ENCODE results near the gene AFDN.
"Not testable (repeated sequence)": the region's sequence is repeated elsewhere in the genome, so short reads cannot be mapped to it uniquely, and the experiment has no call there.

Gene AFDN

DNA sequence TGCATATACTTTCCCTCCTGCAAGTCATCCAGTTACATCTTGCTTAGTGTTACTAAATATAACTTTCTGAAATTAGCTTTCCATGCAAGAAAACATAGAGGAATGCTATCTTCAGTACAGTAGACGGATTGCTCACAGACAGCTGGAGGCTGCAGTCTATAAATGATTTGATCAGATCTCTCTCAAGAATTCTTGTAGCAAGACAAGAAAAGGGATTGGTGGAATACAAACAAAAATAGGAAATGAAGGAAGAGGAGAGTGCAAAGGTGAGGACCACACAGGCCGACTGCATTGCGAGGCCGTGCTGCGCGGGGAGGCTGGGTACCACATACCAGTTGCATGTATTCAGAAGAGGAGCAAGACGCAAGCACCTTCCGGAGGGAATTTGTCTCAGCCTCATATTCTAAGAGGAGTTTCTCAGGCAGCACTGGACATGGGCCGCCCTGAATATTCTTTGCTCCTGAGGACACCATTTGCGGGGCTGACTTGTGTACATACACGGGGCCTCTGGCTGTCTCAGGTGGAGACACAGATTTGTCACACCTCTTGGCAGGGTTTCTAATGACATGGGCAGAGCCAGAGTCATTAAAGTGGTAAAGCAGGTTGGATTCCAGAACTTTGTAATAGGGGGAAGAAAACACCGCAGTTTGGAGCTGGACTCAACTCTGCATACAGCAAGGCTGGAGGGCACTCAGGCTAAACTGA is 148.1 kb downstream of the AFDN start:
- no peak for DNase-seq

DNA sequence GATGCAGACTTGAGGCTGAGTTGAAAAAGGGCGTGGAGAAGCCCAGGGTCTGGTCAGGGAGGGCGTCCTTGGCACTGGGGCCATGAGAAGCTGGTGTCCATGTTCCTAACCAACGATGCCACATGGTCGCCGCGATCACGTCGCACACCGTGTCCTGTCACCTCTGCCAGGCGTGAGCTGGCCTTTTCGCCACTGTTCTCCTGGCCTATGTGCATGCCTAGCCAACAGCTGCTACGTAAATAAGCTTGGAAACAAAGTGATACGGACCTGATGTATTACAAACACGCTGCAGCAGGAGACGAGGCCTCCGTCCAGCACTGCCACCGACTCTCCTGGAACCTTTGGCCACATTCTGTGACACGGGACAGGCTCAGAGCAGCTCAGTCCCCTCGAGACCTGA is 148.7 kb downstream of the AFDN start:
- no peak for DNase-seq

DNA sequence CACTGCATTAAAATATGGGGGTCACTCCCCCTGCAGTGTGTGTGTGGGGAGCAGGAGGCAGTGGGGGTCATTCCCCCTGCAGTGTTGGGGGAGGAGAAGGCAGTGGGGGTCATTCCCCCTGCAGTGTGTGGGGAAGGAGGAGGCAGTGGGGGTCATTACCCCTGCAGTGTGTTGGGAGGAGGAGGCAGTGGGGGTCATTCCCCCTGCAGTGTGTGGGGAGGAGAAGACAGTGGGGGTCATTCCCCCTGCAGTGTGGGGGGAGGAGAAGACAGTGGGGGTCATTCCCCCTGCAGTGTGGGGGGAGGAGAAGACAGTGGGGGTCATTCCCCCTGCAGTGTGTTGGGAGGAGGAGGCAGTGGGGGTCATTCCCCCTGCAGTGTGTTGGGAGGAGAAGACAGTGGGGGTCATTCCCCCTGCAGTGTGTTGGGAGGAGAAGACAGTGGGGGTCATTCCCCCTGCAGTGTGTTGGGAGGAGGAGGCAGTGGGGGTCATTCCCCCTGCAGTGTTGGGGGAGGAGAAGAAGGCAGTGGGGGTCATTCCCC is 149.5 kb downstream of the AFDN start:
- DNase-seq: not testable (repeated sequence)

DNA sequence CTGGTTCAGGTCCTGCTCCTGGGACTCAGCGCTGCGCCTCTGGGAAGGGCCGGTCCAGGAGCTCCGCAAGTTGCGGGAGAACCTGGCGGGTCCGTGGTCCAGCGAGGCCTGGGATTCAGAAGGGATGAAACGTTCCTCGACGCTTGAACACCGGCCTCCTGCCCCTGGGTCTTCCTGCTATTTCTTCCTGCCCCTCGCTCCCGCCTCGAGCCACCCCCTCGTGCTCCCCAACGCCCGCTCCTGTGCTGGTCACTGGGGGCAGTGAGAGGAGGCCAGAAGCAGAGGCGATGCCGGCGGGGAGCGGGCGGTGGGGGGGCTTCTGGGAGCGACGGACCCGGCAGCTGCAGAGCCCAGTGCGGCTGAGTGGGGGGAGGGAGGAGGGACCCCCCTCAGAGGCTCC is 150.0 kb downstream of the AFDN start:
- no peak for DNase-seq

DNA sequence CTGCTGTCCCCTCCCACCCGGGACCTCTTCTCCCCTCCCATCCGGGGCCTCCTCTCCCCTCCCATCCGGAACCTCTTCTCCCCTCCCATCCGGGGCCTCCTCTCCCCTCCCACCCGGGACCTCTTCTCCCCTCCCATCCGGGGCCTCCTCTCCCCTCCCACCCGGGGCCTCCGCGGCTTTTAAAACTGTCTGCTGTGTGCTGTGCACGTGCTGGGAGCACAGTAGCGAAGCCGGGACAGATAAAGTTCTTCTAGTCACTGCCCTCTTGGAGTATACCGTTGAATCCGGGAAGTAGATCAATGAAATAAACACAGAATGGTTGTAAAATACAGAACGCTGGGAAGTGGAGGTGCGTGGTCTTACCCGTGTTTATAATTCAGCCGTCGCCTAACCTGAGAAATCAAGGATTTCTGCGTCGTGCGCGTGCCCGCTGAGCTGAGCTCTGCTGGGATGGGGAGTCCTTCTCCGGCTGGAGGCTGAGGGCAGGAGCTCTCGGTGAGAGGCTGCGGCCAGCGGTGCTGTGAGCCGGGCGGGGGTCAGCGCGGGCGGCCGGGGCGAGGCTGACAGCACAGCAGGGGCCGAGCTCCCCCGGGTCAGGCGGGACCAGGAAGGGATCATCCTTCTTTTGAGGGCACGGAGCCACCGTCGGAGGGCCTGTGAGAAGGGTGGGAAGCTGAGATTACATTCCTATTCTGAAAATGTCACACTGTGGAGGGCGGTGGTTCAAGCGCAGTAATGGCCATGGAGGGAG is 151.2 kb downstream of the AFDN start:
- no peak for DNase-seq

DNA sequence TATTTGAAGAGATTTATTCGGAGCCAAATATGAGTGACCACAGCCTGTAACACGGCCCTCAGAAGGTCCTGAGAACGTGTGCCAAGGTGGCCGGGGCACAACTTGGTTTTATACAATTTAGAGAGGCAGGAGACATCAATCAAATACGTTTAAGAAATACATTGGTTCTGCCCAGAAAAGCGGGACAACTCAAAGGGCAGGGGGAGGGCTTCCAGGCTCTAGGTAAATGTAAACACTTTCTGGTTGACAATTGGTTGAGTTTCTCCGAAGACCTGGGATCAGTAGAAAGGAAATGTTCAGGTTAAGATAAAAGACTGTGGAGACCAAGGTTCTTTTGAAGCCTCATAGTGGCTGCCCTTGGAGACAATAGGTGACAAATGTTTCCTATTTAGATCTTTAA is 151.9 kb downstream of the AFDN start:
- DNase-seq: no peak

DNA sequence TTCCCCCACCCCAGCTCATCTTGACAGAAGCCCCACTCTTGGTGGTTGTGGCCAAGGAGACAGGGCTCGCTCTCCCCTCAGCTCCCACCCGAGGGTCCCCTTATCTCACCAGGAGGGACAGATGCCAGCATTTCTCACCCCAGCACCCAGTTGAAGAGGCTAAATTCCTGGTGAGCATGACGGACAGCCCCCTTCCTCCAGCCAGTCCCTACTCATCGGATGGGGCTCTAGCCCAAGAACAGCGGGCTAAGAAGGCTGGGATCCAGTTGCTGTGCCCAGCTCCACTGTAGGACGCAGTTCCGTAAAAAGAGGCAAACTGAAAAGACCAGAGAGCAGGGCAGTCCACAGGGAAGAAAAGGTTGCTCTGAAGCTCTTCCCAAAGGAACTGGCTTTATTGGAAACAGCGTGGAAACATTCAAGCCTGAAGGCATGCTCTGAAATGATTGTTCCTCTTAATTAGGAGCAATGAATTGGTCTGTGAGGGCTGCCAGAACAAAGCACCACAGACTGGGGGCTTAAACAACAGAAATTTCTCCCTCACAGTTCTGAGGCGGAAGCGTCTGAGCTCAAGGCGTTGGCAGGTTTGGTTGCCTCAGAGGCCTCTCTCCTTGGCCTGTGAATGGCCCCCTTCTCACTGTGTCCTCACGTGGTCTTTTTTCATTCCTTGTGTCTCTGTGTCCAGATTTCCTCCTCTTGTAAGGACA is 152.9 kb downstream of the AFDN start:
- peak in 3 of 56 donors; percentile 26 to 36 (median 31) for DNase-seq

DNA sequence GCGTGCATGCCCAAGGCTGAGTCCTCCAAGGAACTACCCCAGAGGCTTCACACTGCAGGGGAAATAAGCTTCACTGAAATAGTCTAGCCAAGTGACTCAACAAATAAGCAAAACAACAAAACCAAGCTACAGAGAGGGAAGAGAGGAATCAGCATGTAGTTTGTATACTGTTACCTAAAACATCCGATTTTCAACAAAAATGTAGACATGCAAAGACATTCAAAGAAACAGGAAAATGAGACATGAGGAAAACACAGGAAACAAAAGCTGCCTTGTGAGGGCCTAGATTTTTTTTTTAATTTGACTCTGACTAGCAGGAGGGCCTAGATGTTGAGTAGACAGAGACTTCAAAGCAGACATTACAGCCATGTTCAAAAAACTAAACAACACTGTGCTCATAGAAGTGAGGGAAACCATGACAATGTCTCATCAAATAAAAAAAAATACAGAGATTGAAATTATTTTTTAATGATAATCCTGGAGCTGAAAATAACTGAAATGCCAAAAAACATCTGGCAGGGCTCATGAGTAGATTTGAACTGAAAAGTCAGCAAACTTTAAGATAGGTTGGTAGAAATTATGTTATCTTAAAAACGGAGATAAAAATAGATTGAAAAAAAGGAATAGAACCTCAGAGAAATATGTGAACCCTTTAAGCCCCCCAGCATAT is 154.3 kb downstream of the AFDN start:
- DNase-seq: no peak

DNA sequence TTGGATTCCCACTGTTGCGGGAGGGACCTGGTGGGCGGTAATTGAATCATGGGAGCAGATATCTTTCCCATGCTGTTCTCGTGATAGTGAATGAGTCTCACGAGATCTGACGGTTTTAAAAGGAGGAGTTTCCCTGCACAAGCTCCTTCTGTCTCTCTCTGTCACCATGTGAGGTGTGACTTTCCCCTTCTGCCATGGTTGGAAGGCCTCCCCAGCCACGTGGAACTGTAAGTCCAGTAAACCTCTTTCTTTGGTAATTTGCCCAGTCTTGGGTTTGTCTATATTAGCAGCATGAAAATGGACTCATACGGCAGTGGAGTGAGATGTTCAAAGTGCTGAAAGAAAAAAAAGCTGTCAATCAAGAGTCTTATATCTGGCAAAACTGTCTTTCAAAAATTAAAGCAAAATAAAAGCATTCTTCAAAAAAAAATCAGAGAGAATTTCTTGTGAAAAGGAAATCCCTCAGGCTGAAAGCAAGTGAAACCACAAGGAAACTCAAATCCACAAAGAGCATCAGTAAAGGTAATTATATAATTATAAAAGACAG is 155.3 kb downstream of the AFDN start:
- DNase-seq: no peak

DNA sequence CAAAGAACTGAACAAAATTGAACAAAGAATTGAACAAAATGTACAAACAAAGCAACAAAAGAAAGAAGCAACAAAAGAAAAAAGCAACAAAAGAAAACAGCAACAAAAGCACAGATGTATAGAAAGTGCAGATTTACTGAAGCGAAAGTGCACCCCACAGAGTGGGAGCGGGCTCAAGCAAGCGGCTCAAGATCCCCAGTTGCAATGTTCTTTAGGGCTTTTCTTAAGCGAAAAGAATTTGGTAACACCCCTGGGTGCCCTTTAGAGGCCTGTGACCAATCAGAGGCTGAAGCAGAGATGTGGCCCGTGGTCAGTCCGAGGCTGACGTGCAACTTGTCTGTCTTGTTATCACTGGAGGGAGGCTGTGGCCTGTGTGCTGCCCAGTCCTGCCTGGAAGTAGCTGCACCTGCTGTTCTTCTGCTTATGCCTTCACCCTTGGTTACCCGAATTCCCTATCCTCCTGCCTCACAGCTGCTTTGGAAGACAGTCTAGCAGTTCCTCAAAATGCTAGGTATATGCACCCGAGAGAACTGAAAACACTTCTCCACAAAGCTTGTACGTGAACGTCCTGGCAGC is 157.5 kb downstream of the AFDN start:
- no peak for DNase-seq

DNA sequence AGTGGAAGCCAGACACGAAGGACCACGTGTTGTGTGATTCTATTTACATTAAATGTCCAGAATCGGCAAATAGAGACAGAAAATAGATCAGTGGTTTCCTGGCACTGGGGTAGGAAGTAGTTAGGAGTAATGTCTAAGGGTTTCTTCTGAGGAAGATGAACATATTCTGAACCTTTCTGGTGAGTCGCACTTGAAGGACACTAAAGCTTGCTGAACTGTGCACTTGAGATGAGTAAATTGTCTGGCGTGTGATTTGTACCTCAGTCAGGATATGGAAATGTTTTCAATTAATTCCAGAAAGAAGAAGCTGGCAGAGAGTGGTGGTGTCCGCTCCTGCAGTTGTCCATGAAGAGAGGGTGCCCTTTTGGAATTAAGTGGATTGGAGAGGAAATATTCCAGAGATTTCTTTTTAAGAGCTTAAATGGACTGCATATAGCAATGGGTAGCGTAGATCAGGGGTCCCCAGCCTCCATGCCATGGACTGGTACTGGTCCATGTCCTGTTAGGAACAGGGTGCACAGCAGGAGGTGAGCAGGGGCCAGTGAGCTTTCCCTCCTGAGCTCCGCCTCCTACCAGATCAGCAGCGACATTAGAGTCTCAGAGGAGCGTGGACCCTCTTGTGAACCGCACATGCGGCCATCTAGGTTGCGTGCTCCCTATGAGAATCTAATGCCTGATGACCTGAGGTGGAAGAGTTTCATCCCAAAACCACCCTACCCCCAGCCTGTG is 158.3 kb downstream of the AFDN start:
- DNase-seq: no peak

DNA sequence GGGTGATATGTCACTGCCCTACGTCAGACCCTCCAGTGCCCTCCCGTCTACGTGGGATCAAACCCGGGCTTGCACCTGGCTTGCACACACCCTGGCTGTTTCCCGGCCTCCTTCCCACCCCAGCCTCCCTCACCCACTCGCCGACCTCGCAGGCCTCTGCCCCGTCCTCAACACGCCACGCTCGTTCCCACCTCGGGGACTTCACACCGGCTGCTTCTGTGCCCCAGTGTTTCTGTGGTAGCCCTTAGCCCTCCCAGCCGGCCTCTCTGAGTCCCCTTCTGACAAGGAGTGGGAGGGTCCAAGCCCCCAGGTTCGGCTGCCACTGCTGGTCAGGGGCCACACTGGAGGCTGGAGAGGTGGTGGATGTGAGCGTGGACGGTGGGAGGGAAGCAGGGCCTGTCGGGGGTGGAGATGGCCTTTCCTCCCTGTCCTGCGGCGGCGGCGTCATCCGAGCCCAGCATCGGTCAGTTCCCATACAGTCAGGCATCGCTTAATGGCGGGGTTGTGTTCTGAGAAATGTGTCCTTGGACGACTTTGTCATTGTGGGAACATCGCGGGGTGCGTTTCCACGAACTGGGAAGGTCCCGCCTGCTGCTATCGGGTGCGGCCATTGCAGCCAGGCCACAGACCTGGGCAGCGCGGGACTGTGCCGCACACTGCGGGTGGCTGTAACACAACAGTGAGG is 159.3 kb downstream of the AFDN start:
- no peak for DNase-seq

DNA sequence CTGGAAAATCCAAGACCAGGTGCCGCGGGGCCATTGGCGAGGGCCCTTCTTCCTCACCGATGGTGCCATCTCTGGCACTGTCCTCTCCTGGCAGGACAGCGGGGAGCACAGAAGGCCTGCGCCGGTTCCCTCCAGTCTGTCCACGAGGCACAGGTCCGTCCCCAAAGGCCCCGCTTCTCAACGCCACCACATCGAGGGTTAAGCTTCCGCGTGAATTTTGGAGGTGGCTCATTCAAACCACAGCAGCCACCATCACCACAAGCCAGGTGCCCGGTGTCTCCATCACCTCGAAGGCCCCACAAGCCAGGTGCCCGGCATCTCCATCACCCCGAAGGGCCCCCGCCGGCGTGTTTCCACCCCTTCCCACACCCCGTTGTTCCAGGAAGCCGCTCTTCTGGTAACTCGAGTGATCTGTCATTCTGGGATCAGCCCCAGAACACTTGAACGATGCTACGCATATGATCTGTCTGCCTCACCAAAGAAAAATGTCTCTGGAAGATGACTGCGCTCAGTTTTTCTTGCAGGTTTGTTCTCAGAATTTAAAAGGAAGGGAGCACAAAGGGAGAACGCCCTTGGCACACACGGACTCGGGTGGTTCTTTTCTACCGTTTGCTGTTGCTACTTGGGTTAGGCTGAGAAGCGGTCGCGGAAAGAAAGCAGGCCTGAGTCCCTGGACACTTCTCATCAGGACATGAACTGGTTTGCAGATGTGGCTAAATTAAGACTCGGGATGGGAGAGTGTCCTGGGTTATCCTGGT is 160.9 kb downstream of the AFDN start:
- DNase-seq: no peak

DNA sequence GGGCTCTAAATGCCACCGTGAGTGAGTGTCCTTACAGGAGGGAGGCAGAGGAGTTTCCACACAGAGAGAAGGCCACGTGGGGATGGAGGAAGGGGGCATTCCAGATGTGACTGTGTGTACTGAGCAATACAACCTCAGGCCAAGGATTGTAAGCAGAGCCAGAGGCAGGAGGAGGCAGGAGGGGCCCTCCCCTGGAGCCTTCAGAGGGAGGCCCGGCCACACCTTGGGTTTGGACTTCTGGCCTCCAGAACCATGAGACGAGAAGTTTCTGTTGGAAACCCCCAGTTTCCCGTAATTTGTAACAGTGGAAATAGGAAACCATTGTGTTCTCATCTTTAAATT is 161.4 kb downstream of the AFDN start:
- DNase-seq: no peak

DNA sequence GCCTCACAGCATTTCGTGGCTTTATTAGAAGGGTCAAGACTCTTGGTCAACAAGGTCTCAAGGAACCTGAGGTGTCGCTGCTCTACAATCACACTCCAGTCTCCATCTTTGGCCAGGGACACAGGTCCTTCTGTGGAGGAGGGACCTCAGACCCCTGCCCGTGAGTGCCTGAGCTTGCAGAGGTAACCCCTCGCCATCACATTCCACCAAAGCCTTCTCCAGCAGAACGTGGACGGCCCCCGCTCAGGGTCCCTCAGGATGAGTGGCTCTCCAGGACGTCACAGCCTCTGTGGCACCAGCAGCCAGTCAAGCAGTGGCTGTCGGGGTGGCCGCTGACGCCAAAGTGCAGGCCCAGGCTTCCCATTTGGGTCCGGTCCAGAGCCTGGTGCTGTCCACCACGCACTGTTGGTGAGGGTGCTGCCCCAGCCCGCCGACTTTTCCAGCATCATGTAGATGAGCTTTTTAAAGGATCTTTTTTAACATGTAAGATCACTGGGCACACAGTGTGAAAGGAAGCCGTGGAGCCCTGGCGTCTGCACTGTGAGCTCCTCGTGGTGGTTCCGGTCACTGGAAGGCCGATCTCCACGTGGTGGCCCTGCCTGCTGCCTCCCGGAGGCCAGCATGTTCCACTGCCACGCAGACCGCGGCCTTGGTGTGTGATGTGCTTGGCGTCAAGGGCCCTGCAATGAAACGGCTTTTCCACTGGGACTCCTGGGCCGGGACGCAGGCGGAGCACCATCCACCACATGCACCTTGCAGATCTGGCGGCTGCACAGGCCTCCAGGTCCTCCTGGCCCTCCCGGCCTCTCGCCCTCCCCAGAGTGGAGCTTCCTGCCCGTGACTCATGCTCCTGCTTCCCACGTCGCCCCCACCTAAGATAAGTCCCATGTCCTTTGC is 162.5 kb downstream of the AFDN start:
- DNase-seq: no peak

DNA sequence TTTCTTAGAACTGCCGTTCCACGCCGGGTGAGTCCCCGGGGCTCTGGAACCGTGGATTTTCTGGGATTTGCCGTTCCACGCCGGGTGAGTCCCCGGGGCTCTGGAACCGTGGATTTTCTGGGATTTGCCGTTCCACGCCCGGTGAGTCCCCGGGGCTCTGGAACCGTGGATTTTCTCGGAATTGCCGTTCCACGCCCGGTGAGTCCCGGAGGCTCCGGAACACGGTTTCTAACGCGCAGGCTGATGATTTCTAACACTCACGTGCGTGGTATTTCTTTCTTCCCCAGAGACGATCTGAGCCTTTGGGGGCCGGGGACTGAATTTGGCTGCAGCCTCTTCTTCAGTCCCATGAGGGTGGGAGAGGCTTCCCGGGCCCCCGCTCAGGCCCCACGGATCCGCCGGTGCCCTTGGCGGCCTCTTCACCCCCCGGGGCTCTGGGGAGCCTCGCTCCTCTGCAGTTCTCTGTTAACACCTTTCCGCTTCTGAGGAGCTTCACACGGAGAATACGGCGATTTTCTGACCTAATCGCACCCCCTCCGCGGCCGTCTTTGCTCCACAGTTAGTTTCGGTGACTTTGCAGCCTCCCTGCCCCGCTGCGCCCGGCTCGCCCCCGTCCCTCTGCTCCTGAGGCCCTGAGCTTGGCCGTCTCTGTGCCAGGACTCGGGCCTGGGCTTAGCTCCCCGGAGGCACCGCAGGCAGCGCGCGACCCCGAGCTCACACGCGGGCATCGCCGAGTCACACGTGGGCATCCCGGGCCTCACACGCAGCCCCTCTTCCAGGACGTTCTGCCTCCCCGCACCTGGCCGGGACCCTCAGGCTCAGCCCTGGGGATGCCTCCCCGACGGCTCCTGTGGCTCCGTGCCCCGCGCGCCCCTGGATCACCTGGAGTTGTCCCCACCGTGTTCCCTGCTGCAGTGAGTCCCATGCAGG is 163.6 kb downstream of the AFDN start:
- no peak for DNase-seq

DNA sequence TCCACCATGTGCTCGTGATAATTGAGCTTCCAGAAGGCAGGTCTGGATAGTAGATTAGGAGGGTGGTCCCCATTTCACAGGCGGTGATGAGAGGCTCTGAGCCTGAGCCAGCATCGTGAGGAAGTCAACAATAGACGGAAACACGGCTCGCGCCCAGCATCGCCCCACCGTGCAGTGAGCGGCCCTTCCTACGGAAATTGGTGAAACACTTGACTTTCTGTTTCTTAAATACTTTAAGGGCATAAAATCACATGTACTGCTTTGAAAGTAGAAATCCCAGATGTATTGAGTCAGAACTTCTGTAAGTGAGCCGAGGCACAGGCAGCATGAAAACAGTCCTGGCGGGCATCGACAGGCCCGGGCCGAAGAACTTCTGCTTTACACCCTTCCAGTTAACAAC is 166.5 kb downstream of the AFDN start:
- DNase-seq: no peak

Data from nucleus accumbens (tissue), 56 donors.